RPMI7951 (cell line): ENCODE measurements around the gene FNBP1. TPM values are rescaled to one million over a fixed set of nuclear protein-coding genes. Genes with fewer than 3 reads are reported as not detected.

ENCODE experiments used
- DNase-seq: peaks from one replicate; pipeline ENCODE4 v3.0.0-alpha.2; 2012; ENCODE audit warnings: low read depth
- total RNA-seq: library from RNA; depleted of rRNA; stranded (reverse); fragments of >200 nt; shearing (Covaris generic); gene quantifications from 2 replicates; pipeline ENCODE4 v1.2.3, GENCODE V29; 2014

Gene FNBP1
- total RNA-seq, 1 experiment from 2014 or later, result 20.1 TPM

DNA sequence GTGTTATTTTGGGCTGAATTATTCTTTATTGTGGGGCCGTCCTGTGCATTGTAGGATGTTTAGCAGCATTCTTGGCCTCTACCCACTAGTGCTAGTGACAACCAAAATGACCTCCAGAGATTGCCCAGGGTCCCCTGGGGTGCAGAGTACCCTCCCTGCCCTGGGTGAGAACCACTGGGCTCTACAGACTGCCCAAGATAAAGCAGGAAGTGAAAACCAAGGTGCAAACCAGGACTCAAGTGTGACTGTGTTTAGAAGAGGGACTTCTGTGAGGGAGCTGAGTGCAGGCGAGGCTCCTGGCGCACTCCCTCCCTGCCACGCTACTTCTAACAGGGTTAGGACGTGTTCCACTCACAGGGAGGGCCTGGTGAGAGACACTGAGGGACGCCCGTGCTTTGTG lies 166.2 kb downstream of the FNBP1 start:
- no peak for DNase-seq

DNA sequence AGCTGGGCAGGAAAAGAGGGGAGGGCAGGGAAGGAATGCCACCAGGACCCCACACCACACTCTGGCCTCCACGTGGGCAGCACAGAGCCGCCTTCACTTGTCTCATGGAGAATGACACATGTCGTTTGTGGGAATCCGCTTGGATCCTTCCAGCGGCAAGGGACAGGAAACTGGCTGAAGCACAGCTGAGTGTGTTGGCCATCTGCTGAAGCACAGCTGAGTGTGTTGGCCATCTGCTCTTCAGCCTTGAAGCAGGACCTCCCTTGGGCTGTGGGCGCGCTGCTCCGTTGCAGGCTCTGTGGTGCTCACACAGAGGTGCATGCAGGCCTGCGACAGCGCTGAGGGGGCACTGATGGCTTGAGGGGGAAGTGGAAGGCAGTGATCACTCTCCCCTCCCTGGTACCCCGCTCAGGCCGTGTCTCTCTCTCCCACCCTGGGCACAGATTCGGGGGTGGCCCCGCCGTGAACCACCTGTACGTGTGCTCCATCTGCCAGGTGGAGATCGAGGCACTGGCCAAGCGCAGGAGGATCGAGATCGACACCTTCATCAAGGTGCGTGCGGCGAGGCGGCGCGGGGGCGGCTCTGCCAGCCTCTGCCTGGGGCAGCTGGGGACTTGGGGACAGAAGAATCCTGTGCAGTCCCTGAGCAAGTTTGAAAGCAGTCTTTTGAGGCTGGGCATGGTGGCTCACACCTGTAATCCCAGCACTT lies 167.1 kb downstream of the FNBP1 start:
- DNase-seq, result peak; percentile 24

DNA sequence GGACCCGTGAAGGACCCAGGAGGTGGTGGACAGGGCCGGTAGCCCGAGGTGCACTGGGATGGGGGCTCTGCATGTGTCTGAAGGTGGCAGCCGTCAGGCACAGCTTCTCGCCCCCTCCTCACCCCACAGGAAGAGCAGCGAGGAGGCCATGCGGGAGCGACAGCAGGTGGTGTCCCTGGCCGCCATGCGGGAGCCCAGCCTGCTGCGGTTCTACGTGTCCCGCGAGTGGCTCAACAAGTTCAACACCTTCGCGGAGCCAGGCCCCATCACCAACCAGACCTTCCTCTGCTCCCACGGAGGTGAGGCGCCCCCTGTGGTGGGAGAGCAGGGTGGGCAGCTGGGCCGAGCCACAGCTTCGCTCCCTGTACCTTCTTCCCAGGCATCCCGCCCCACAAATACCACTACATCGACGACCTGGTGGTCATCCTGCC lies 167.8 kb downstream of the FNBP1 start:
- DNase-seq, result no peak

DNA sequence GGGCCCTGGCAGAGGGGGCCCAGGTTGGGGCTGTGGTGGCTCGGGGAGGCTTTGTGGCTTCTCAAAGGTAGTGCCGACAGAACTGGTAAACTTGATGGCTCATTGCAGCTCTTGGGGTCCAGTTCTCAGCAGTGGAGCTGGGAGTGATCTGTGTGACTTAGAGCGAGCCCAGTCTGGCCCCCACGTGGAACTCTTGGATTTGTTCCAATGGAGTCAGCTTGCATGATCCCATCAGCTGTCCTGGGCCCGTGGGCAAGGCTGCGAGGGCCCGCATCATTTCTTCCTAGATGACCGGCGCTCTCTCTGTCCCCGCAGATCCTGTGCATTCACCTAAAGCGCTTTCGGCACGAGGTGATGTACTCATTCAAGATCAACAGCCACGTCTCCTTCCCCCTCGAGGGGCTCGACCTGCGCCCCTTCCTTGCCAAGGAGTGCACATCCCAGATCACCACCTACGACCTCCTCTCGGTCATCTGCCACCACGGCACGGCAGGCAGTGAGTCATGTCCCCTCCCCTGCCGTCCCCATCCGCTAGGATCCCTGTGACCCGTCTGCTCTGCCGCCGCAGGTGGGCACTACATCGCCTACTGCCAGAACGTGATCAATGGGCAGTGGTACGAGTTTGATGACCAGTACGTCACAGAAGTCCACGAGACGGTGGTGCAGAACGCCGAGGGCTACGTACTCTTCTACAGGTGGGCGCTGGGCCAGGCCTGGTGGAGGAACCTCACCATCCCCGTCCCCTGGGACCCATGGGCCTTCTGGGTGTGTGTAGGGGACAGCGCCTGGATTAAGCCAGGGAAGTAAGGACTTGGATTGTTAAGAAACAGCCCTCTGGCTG lies 168.5 kb downstream of the FNBP1 start:
- DNase-seq, result no peak

DNA sequence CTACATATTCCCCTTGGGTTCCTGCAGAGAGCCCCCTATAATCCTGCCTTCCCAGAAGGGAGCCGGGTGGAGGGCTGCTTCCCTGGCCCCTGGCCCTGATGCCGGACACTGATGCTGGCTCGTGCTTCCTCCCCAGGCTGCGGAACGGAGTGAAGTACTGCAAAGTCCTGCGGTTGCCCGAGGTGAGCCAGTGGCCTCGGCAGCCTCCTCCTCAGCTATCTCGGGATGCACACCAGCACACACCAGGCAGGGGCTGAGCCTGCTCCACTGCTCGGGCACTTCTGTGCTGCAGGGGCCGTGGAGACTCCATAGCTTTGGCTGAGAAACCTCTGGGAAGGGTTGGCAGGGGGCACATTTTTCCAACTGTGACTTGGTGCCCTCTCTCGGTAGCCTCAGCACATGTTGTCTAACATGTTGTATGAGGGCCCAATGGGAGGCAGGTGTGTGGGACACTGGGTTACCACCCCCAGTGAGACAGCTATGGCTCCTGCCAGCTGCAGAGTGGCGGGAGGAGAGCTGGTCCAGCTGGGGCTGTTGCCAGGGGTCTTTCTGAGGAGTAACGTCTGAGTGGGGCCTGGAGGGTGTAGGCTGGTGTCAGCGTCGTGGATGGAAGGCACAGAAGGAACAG lies 169.3 kb downstream of the FNBP1 start:
- no peak for DNase-seq

DNA sequence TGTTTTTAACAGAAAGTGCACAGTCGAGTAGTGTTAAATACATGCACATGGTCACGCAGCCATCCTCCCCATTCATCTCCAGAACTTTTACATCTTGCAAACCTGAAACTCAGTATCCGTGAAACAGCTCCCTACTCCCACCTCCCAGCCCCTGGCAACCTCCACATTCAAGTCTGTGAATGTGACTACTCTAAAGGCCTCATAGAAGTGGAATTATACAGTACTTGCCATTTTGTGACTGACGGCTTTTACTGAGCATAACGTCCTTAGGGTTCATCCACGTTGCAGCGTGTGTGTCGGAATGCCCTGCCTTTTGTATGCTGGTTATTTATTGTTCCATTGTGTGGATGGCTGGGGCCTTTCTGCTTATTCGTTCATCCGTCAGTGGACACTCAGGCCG lies 171.9 kb downstream of the FNBP1 start:
- DNase-seq, result no peak

DNA sequence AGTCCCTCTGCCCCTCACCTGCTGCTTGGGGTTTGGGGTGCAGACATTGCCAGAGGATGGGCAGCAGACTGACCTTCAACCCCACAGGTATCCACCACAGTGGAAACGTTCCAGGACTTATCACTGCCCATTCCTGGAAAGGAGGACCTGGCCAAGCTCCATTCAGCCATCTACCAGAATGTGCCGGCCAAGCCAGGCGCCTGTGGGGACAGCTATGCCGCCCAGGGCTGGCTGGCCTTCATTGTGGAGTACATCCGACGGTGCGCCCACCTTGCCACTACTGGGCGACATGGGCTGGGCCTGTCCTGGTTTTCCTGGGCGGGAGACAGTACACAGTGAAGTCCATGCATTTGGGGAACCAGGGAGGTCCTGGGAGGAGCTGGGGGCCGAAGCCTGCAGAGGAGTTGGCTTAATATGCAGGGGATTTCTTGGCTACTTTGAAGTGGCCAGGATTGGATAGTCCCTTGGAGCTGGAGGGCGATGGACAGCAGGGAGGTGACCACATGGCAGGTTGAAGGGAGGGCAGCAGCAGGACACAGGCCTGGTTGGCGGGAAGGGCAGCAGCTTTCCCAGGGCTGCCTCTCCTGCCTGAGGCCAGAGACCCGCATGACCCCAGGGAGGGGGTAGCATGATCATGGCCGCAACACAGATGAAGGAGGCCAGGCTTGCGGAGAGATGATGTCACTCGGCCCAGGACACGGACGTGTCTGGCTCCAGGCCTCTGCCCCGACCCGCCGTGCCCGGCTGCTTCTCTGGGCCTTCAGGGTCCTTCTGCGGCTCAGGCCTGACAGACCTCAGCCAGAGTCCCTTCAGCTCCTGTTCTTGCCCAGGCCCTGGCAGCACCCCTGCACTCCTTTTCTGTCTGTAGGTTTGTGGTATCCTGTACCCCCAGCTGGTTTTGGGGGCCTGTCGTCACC lies 173.1 kb downstream of the FNBP1 start:
- DNase-seq, result no peak

DNA sequence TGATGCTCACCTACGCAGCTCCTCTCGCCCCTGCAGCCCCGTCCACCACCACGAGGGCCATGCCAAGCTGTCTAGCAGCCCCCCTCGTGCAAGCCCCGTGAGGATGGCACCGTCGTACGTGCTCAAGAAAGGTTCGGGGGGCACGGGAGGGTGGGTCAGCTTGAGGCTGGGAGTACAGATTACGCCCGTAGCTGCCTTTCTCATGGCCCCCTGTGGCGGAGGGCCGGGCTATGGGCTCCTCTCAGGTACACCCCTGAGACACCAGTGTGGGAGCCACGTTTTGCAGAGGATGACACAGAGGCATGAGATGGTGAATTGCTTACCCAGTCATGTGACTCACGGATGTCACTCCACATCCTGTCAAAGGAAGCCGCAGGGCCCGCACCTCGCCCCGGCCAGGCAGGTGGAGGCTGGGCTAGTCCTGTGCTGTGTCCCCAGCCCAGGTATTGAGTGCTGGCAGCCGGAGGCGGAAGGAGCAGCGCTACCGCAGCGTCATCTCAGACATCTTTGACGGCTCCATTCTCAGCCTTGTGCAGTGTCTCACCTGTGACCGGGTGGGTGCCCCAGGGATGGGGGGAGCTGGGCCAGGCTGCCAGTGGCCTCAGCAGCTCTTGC lies 174.0 kb downstream of the FNBP1 start:
- no peak for DNase-seq

DNA sequence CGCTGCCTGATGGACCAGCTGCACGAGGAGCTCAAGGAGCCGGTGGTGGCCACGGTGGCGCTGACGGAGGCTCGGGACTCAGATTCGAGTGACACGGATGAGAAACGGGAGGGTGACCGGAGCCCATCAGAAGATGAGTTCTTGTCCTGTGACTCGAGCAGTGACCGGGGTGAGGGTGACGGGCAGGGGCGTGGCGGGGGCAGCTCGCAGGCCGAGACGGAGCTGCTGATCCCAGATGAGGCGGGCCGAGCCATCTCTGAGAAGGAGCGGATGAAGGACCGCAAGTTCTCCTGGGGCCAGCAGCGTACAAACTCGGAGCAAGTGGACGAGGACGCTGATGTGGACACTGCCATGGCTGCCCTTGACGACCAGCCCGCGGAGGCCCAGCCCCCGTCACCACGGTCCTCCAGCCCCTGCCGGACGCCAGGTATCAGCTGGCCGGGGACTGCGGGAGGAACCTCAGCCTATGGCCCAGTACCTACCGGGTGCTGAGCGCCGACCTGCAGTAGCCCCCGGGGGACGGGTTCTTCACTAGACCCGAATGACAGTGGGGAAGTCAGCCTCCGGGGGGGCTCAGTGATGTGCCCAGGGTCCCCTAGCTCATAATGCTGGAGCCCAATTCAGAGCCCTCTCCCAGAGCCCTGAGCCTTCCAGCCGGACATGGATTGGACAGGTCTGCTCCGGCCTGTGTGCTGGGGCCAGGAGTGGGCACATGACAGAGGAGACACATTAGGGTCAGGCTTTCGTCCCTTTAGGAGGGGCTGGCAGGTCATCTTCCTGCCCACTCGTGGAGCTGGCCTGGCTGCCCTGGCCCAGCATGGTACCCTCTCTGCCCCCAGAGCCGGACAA lies 174.7 kb downstream of the FNBP1 start:
- no peak for DNase-seq

DNA sequence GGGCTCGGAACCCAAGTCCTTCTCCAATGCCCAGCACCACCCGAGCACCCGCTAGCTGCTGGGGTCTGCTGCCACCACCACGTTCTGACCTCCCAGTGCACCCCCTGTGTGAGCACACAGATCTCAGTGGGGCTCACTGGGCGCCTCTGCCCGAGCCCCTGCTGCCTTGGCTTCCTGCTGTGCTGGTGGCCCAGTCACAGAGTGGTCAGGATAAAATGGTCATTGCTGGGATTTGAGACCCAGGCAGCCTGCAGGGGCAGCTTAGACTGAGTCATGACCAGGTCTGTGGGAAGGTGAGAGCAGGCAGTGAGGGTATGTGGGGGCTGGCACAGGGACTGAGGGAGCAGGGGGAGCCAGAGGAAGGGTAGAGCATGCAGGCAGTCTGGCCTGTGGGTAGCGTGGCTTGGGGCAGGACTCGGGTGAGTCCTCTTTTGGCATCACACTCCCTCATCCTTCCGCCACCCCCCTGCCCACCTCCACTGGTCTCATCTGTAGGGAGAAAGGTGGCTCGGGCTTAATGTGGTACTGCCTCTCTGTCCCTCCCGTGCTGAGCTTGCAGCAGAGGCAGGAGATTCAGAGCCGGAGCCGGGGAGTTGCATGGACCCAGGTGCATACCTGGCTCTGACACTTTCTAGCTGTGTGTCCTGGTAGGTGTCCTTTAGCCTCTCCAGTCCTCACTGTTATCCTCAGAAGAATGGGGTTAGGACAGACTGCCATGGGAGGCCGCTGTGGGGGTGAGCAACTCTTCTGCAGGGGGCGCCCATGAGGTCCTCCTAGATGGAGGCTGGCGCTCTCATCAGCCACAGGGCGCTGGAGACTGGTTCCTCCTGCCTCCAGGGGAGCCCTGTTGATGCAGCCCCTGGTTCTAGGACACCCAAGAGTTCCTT lies 175.6 kb downstream of the FNBP1 start:
- DNase-seq, result no peak

DNA sequence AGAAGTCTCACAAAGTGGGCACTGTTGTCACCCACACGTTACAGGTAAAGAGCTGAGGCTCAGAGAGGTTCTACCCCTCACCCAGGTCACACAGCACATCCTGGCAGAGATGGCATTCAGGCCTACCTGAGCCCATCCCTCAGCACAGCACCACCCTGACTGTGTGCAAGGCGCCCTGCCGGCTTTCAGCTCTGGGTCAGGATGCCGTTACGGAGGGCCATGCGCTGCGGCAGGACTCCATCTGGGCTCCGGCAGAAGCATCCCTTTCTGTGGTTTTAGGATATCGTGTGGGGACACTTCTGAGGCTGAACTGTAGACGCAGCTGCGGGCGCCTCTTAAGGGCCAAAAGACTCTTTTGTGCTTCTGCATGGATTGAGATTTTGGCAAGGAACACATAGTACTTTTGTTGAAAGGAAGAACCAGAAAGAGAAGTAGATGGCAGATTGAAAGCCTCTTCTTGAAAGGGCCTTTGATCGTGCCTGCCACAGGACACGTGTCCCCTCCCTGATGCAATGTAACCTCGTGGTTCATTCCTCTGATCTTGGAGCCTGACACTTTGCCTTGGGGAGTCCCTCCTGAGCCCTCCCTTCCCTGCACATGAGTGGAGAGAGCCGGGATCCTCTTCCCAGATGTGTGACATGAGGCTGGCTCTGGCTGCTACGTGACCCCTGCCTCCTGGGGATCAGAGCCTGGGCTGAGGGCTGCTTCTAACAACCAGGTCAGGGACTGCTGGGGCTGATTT lies 176.4 kb downstream of the FNBP1 start:
- DNase-seq, result peak; percentile 88

DNA sequence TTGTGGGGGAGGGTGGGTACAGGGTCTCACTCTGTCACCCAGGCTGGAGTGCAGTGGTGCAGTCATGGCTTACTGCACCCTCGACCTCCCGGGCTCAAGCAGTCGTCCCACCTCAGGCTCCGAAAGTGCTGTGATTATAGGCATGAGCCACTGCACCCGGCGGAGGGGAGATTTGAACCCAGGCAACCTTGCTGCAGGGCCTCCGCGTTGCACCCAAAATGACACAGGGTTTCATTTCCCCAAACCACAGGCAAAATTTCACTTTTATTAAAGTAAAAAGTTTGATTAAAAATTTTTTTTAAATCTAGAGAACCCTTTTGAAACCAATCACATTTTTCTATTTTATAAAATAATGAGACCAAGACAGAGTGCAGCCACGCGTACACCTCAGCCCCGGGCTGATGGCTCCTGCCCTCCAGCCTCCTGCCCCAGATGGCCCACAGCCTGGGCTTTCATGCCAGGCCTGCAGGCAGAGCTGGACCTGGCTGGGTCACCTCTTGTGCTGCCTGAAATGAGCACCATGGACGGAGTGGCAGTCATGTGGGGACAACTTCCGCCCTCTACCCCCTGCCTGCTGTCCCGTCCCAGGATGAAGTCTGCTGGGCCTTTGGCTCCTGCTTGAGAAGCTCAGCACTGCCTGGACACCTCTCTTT lies 177.2 kb downstream of the FNBP1 start:
- no peak for DNase-seq

DNA sequence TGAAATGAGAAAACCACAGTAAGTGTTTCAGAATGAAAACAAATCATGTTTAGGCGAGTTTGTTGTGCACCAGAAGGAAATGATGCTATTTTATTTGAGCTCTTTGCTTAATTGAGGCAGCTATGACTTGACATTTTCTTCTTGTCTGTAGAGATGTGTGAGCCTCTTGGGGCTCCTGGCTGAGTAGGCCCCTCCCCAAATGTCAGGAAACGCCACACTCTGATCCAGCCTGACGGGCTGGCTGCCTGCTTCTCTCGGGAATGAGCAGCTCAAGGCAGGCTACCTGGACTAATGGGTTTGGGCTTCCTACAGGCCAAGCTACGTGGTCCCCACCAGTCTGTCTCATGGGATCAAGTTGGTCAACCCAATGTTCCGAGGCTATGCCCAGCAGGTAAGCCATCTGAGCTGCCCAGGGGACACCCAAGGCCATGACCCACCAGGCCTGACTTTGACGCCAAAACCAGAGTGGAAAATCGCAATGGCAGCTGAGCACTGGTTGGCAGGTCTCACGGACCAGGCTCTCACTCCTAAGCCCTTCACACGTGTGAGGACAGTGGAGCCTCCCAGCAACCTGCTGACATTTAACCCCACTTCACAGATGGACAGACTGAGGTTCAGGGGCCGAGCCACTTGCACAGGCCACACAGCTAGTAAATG lies 177.9 kb downstream of the FNBP1 start:
- DNase-seq, result no peak

DNA sequence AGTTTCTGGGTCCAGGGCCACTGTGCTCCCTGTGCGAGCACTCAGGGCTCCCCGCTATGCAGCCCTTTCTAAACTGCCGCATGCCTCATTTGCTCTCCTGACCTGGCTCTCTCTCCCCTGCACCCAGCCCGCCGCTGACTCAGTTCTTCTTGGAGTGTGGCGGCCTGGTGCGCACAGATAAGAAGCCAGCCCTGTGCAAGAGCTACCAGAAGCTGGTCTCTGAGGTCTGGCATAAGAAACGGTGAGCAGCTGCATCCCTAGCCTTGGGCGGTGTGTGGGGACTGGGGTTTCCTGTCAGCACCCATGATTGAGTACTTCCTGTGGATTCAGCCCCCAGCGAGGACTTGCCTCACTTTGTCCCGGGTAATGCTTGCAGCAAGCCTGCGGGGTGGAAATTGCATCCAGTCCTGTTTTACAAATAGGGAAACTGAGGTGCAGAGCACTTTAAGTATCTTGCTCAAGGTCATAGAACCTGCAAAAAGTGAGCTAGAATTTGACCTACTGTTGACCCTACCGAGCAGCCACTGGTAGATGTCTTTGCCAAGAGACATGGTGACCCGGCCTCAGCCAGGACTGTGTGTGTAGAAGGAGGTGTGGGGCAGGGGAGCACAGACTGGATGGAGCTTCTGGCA lies 179.8 kb downstream of the FNBP1 start:
- DNase-seq, result peak; percentile 98

DNA sequence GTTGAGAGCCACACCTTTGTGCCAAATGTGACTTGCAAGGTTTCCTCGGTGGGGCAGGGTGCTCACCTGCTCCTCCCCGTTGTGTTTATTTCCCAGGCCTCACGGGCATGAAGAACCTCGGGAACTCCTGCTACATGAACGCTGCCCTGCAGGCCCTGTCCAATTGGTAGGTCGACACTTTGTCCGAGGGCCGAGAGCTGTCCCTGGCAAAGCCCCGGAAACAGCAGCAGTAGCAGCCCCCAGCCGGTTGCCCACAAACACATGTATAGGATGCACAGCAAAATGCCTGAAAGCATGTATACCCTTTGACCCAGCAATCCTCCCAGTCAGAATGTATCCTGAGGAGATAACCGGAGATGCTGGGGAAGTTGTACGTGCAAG lies 181.6 kb downstream of the FNBP1 start:
- DNase-seq, result no peak

DNA sequence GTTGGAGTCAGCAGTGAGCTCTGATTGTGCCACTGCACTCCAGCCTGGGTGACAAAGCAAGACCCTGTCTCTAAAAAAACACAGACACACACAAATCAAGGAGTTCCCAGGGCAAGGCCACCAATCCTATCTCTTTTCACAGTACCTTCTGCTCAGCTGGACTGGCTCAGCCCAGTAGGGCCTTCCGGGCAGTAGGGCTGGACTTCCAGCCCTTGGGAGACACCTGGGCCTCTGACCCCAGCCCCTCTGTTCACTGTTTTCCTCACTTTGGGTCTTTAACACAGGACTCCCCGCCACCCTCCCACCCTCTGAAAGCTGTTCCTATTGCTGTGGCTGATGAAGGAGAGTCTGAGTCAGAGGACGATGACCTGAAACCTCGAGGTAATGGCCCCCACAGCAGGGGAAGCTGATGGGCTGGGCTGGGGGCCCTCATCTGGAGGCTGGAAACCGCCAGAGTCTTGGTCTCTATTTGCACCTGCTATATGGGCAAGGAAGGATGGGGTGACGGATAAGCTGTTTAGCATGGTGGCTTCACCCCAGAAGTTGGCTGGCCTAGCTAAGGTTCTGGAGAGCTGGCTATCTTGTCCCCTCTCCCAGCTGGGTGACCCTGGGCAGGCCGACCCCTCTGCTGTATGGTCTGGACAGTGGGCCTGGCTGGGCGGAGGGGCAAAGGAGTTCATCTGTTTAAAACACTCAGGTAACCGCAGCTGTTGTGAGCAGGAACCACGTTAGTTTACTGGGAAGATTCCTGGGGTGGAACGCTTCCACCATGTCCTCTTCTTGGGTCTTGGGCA lies 182.1 kb downstream of the FNBP1 start:
- no peak for DNase-seq
